HCT116 (cell line): ENCODE measurements around the gene NCSTN. TPM values are rescaled to one million over a fixed set of nuclear protein-coding genes. Genes with fewer than 3 reads are reported as not detected.

Experiments
- ATAC-seq: fragments of 200-7000 bp; cut with Tn5 transposase; 2 replicates; pipeline ENCODE4 v1.9.1; 2020; ENCODE audit warnings: mild to moderate bottlenecking, moderate library complexity
- BruUV-seq: library from RNA; stranded (reverse); fragments of 400-500 nt; replicated peaks from 2 replicates; lab custom pipeline; 2021; lab: Mats Ljungman, UMichigan
- CTCF ChIA-PET: fragments of 300-600 bp; sonication (Branson Sonifier 250); formaldehyde crosslinking; loops from one replicate; lab custom pipeline; 2021; ENCODE audit warnings: antibody characterized with exemption; lab: Charles Lee
- POLR2A ChIA-PET: fragments of 300-600, 350-600 bp; sonication (Branson Sonifier 250); formaldehyde crosslinking; loops from one replicate; lab custom pipeline; 2021; ENCODE audit warnings: antibody characterized with exemption; lab: Charles Lee
- RAD21 ChIA-PET, 2 experiments: fragments of 300-600 bp; sonication (Branson Sonifier 250); formaldehyde crosslinking; loops; one replicate each; lab custom pipeline; 2023; ENCODE audit warnings: low total read pairs in 2 of 2; ENCODE audit not compliant: uncharacterized antibody in 2 of 2, unreplicated experiment in 2 of 2, low non-redundant PET in 1 of 2; lab: Charles Lee
- DNase-seq: peaks from one replicate; pipeline ENCODE4 v3.0.0-alpha.2; 2010; ENCODE audit warnings: low read depth, low spot score
- H2AFZ ChIP-seq: fragments of 200-600 bp; shearing (Covaris generic), sonication (generic); 2 replicates; pipeline ENCODE4 v1.6.1; 2017; ENCODE audit warnings: low read depth, mixed run types, mixed read lengths, antibody characterized with exemption, low read length; ENCODE audit not compliant: poor library complexity, severe bottlenecking
- H3K27ac ChIP-seq: 2 replicates; pipeline ENCODE4 v1.5.1; 2012; ENCODE audit warnings: low read depth, low read length
- H3K27me3 ChIP-seq: fragments of 200-600 bp; sonication (generic); 2 replicates; pipeline ENCODE4 v1.6.1; 2016; ENCODE audit warnings: mixed run types, low read length, mixed read lengths; ENCODE audit not compliant: insufficient read depth
- H3K36me3 ChIP-seq, 2 experiments: fragments of 200-500 bp in 1 of 2; fragments of 200-600 bp in 1 of 2; sonication (Bioruptor generic) in 1 of 2; sonication (generic) in 1 of 2; 2 replicates each; pipeline versions ENCODE4 v1.5.1 to v1.6.1; 2014 to 2016; ENCODE audit warnings: low read length in 2 of 2, inconsistent platforms in 1 of 2, mixed read lengths in 1 of 2, mixed run types in 1 of 2; ENCODE audit not compliant: insufficient read depth in 2 of 2, control insufficient read depth in 1 of 2
- H3K4me1 ChIP-seq, 2 experiments: fragments of 200-600 bp in 1 of 2; sonication (generic) in 1 of 2; 2 replicates each; pipeline versions ENCODE4 v1.5.1 to v1.6.1; 2012 to 2017; ENCODE audit warnings: low read length in 2 of 2, inconsistent platforms in 1 of 2, mild to moderate bottlenecking in 1 of 2, mixed read lengths in 1 of 2, mixed run types in 1 of 2, moderate library complexity in 1 of 2; ENCODE audit not compliant: insufficient read depth in 2 of 2, control insufficient read depth in 1 of 2
- H3K4me2 ChIP-seq: fragments of 200-600 bp; sonication (generic); 2 replicates; pipeline ENCODE4 v1.6.1; 2017; ENCODE audit warnings: mixed run types, low read length, mixed read lengths
- H3K4me3 ChIP-seq, 2 experiments: fragments of 200-600 bp in 1 of 2; sonication (generic) in 1 of 2; replicated peaks in 1 of 2; 2 replicates each; pipeline ENCODE4 v1.5.1; 2011 to 2016; ENCODE audit warnings: low read length in 2 of 2, control low read depth in 1 of 2, low read depth in 1 of 2, mild to moderate bottlenecking in 1 of 2, mixed read lengths in 1 of 2, mixed run types in 1 of 2
- H3K79me2 ChIP-seq: fragments of 200-600 bp; sonication (generic); 2 replicates; pipeline ENCODE4 v1.6.1; 2017; ENCODE audit warnings: mild to moderate bottlenecking, mixed run types, low read length, moderate library complexity, mixed read lengths; ENCODE audit not compliant: insufficient read depth
- H3K9ac ChIP-seq: fragments of 200-600 bp; sonication (generic); 2 replicates; pipeline ENCODE4 v1.6.1; 2016; ENCODE audit warnings: low read length, mixed read lengths
- H3K9me2 ChIP-seq: fragments of 200-600 bp; sonication (generic), shearing (Covaris generic); 2 replicates; pipeline ENCODE4 v1.6.1; 2017; ENCODE audit warnings: mixed run types, mild to moderate bottlenecking, moderate library complexity; ENCODE audit not compliant: insufficient read depth
- H3K9me3 ChIP-seq, 2 experiments: fragments of 200-500 bp in 1 of 2; fragments of 200-600 bp in 1 of 2; sonication (Bioruptor generic) in 1 of 2; sonication (generic) in 1 of 2; 2 replicates each; pipeline ENCODE4 v1.6.1; 2014 to 2017; ENCODE audit warnings: low read length in 2 of 2, mixed read lengths in 2 of 2, inconsistent platforms in 1 of 2, low read depth in 1 of 2, mild to moderate bottlenecking in 1 of 2, mixed run types in 1 of 2, moderate library complexity in 1 of 2; ENCODE audit not compliant: control insufficient read depth in 1 of 2, insufficient read depth in 1 of 2
- H4K20me1 ChIP-seq: fragments of 200-600 bp; sonication (generic), shearing (Covaris generic); 2 replicates; pipeline ENCODE4 v1.6.1; 2017; ENCODE audit warnings: mixed run types, mild to moderate bottlenecking, moderate library complexity; ENCODE audit not compliant: insufficient read depth
- CEBPB ChIP-seq: IDR thresholded peaks from 2 replicates; pipeline ENCODE4 v1.6.1; 2012; ENCODE audit warnings: low read depth
- CTCF ChIP-seq, 3 experiments: fragments of 200-600 bp in 1 of 3; sonication (generic) in 1 of 3; IDR thresholded peaks in 2 of 3; conservative IDR thresholded peaks in 1 of 3; 2 replicates each; pipeline ENCODE4 v1.5.1; 2012 to 2017; ENCODE audit warnings: low read depth in 2 of 3, low read length in 2 of 3, antibody characterized with exemption in 1 of 3, borderline replicate concordance in 1 of 3, control low read depth in 1 of 3, mild to moderate bottlenecking in 1 of 3, mixed read lengths in 1 of 3, mixed run types in 1 of 3, moderate library complexity in 1 of 3; ENCODE audit not compliant: insufficient read depth in 1 of 3
- EZH2 ChIP-seq: fragments of 200-600 bp; sonication (generic); IDR thresholded peaks from 2 replicates; pipeline ENCODE4 v1.6.1; 2017; ENCODE audit warnings: antibody characterized with exemption, mixed run types
- FOSL1 ChIP-seq: IDR thresholded peaks from 2 replicates; pipeline ENCODE4 v1.6.1; 2012; ENCODE audit warnings: low read depth
- JUND ChIP-seq: IDR thresholded peaks from 2 replicates; pipeline ENCODE4 v1.6.1; 2012
- SIN3A ChIP-seq: IDR thresholded peaks from 2 replicates; pipeline ENCODE4 v1.6.1; 2012; ENCODE audit warnings: low read depth
- TCF7L2 ChIP-seq: IDR thresholded peaks from 2 replicates; pipeline ENCODE4 v1.7.0; 2011; ENCODE audit warnings: borderline replicate concordance, inconsistent platforms; ENCODE audit not compliant: insufficient read depth, insufficient read length; ENCODE audit errors: extremely low read depth
- YY1 ChIP-seq: IDR thresholded peaks from 2 replicates; pipeline ENCODE4 v1.6.1; 2011; ENCODE audit warnings: low read length, low read depth, moderate library complexity, mild to moderate bottlenecking; ENCODE audit not compliant: insufficient replicate concordance; ENCODE audit errors: extremely low read depth
- ZBTB33 ChIP-seq: IDR thresholded peaks from 2 replicates; pipeline ENCODE4 v1.6.1; 2011; ENCODE audit warnings: mild to moderate bottlenecking, low read length, moderate library complexity; ENCODE audit not compliant: insufficient replicate concordance; ENCODE audit errors: extremely low read depth
- intact Hi-C: fragments of 100-400 bp; cut with micrococcal nuclease; formaldehyde crosslinking; loops from 2 replicates; pipeline ENCODE4 v1.10.0; 2022
- total RNA-seq: library from RNA; stranded (reverse); gene quantifications from one replicate; pipeline ENCODE4 v1.2.1, GENCODE V29; 2021; ENCODE audit not compliant: unreplicated experiment
- TF ChIP-seq, protein P1 (sequence below): IDR thresholded peaks from 2 replicates; pipeline ENCODE4 v1.6.1; 2012; ENCODE audit warnings: low read depth

NCSTN gene
- total RNA-seq, 1 experiment from 2014 or later: 68.4 TPM

- H3K79me2 ChIP-seq: peaks cover 79% of the 10 kb centered on the region
- no peak overlapping the region for H3K27ac ChIP-seq
- H3K9ac ChIP-seq: no peak overlapping the region
- intact Hi-C loops: no loop called here
- H3K9me2 ChIP-seq: no peaks in the 10 kb centered on the region
- peaks cover 31 to 36% of the 10 kb centered on the region in 2 experiments for H3K36me3 ChIP-seq
- ChIA-PET POLR2A (no interaction called here), CTCF (interaction anchor here (1.4 kb wide), 1 partner anchor 147 kb away, joined by 4 read pairs; no protein-coding TSS in a partner anchor), RAD21 (no interaction called here)
- H3K4me1 ChIP-seq: peaks cover 4 to 12% of the 10 kb centered on the region in 2 experiments; a peak in 3 of 4 replicates
- H2AFZ ChIP-seq: no peak overlapping the region
- no peaks in the 10 kb centered on the region for H3K27me3 ChIP-seq
- H3K9me3 ChIP-seq: no peaks in the 10 kb centered on the region
- no TSS peak for BruUV-seq
- TF ChIP-seq, protein P1, sequence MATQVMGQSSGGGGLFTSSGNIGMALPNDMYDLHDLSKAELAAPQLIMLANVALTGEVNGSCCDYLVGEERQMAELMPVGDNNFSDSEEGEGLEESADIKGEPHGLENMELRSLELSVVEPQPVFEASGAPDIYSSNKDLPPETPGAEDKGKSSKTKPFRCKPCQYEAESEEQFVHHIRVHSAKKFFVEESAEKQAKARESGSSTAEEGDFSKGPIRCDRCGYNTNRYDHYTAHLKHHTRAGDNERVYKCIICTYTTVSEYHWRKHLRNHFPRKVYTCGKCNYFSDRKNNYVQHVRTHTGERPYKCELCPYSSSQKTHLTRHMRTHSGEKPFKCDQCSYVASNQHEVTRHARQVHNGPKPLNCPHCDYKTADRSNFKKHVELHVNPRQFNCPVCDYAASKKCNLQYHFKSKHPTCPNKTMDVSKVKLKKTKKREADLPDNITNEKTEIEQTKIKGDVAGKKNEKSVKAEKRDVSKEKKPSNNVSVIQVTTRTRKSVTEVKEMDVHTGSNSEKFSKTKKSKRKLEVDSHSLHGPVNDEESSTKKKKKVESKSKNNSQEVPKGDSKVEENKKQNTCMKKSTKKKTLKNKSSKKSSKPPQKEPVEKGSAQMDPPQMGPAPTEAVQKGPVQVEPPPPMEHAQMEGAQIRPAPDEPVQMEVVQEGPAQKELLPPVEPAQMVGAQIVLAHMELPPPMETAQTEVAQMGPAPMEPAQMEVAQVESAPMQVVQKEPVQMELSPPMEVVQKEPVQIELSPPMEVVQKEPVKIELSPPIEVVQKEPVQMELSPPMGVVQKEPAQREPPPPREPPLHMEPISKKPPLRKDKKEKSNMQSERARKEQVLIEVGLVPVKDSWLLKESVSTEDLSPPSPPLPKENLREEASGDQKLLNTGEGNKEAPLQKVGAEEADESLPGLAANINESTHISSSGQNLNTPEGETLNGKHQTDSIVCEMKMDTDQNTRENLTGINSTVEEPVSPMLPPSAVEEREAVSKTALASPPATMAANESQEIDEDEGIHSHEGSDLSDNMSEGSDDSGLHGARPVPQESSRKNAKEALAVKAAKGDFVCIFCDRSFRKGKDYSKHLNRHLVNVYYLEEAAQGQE: no peak
- TF ChIP-seq YY1 (no peak), CEBPB (no peak), TCF7L2 (no peak), JUND (no peak), FOSL1 (no peak), SIN3A (no peak), CTCF (IDR thresholded peaks at IDR 0.05 in 2 of 3, conservative IDR thresholded peaks at IDR 0.05 in 1 of 3; ENCODE audit: borderline replicate concordance in 1 of 3, insufficient read depth in 1 of 3, low read depth in 2 of 3, low read length in 2 of 3) (no peak), EZH2 (no peak), ZBTB33 (no peak)
- no peaks in the 10 kb centered on the region for H4K20me1 ChIP-seq
- no peak for ATAC-seq
- DNase-seq: no peak
- no peak overlapping the region for H3K4me3 ChIP-seq
- no peak overlapping the region for H3K4me2 ChIP-seq
These were observed 2.3 kb upstream of the NCSTN start for GRCh38 chr1:160340866-160341265.
